Gastrocnemius medialis (tissue), 4 donors: ENCODE data around the gene CALN1. TPM values are rescaled to one million over a fixed set of nuclear protein-coding genes. Genes with fewer than 3 reads are reported as not detected.

Experiments
- ATAC-seq, 2 donors: fragments of 150-250 bp; one replicate each; pipeline ENCODE4 v1.9.1; 2016
- DNase-seq, 2 donors: peaks; one replicate each; pipeline ENCODE4 v3.0.0-alpha.2; 2019
- H3K27ac ChIP-seq, 4 donors: fragments of 200-600 bp; sonication (generic); 1 replicate in 1 of 4; 2 replicates in 3 of 4; pipeline ENCODE4 v1.5.1; 2016 to 2018; ENCODE audit warnings: mild to moderate bottlenecking in 2 of 4, moderate library complexity in 1 of 4
- H3K27me3 ChIP-seq, 3 donors: fragments of 200-600 bp; sonication (generic) in 2 of 3; 1 replicate in 1 of 3; 2 replicates in 2 of 3; pipeline versions ENCODE4 v1.5.1 to v1.6.0; 2016 to 2019; ENCODE audit warnings: mild to moderate bottlenecking in 1 of 3, moderate library complexity in 1 of 3
- H3K36me3 ChIP-seq, 2 donors: fragments of 200-600 bp; sonication (generic) in 1 of 2; one replicate each; pipeline ENCODE4 v1.5.1; 2017 to 2018
- H3K4me1 ChIP-seq, 2 donors: fragments of 200-600 bp; sonication (generic) in 1 of 2; one replicate each; pipeline ENCODE4 v1.5.1; 2016 to 2017; ENCODE audit warnings: mild to moderate bottlenecking in 2 of 2
- H3K4me3 ChIP-seq, 4 donors: fragments of 200-600 bp; sonication (generic) in 3 of 4; 1 replicate in 1 of 4; 2 replicates in 3 of 4; pipeline ENCODE4 v1.5.1; 2016 to 2019; ENCODE audit warnings: mild to moderate bottlenecking in 2 of 4
- H3K9me3 ChIP-seq, 3 donors: fragments of 200-600 bp; sonication (generic) in 2 of 3; 1 replicate in 1 of 3; 2 replicates in 2 of 3; pipeline ENCODE4 v1.5.1; 2016 to 2019
- POLR2A ChIP-seq, 2 donors: fragments of 450-650 bp; IDR thresholded peaks; one replicate each; pipeline ENCODE4 v1.6.1; 2017; ENCODE audit warnings: antibody characterized with exemption in 2 of 2, mild to moderate bottlenecking in 2 of 2, moderate library complexity in 2 of 2
- in situ Hi-C, 4 donors: fragments of 200-750 bp; cut with MboI; loops; one replicate each; pipeline versions ENCODE4 v1.15.0 to v1.8.0; 2017; ENCODE audit warnings: low sequenced_read_pairs in 4 of 4
- intact Hi-C: fragments of 100-400 bp; cut with DNase I; formaldehyde crosslinking; loops from one replicate; pipeline ENCODE4 v1.15.1; 2023; ENCODE audit warnings: low total_unique reads
- total RNA-seq, 4 donors: library from RNA; depleted of rRNA; stranded (reverse); fragments of >200 nt; gene quantifications; one replicate each; pipeline versions ENCODE4 v1.1.0 to v1.2.3, GENCODE V29; 2016
- TF ChIP-seq, protein P1 (sequence below), 5 experiments: fragments of 450-650 bp in 3 of 5; fragments of 200-600 bp in 2 of 5; sonication (generic) in 2 of 5; IDR thresholded peaks in 4 of 5; conservative IDR thresholded peaks in 1 of 5; 1 replicate in 4 of 5; 2 replicates in 1 of 5; pipeline ENCODE4 v1.5.1; 2016 to 2019; ENCODE audit warnings: antibody characterized with exemption in 5 of 5, mild to moderate bottlenecking in 3 of 5, moderate library complexity in 3 of 5

CALN1 gene
- total RNA-seq, 4 donors from 2014 or later = not detected

DNA sequence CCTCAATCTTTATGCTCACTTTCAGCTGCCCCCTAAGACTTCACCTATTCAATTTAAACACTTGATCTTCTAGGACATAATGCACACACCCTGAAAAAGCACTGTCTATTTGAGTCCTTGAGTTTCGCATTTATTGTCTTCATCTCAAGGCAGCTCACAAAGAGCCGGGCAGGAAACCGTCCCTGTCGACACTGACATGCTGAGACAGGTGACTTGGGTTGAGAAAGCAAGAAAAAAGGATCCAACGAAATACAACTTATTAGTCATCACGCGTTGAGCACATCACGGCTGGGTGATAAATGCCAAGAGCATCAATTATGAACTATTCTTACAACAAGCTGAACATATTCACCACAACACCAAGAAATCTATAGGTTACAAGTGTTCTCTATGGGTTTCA is 91.1 kb downstream of the CALN1 start:
- H3K36me3 ChIP-seq = no peaks in the 10 kb centered on the region
- H3K9me3 ChIP-seq = no peaks in the 10 kb centered on the region
- no peak for TF ChIP-seq POLR2A (IDR thresholded peaks at IDR 0.05)
- TF ChIP-seq, protein P1, sequence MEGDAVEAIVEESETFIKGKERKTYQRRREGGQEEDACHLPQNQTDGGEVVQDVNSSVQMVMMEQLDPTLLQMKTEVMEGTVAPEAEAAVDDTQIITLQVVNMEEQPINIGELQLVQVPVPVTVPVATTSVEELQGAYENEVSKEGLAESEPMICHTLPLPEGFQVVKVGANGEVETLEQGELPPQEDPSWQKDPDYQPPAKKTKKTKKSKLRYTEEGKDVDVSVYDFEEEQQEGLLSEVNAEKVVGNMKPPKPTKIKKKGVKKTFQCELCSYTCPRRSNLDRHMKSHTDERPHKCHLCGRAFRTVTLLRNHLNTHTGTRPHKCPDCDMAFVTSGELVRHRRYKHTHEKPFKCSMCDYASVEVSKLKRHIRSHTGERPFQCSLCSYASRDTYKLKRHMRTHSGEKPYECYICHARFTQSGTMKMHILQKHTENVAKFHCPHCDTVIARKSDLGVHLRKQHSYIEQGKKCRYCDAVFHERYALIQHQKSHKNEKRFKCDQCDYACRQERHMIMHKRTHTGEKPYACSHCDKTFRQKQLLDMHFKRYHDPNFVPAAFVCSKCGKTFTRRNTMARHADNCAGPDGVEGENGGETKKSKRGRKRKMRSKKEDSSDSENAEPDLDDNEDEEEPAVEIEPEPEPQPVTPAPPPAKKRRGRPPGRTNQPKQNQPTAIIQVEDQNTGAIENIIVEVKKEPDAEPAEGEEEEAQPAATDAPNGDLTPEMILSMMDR (IDR thresholded peaks at IDR 0.05 in 4 of 5, conservative IDR thresholded peaks at IDR 0.05 in 1 of 5) = no peak
- H3K27me3 ChIP-seq = no peaks in the 10 kb centered on the region
- no peak overlapping the region for H3K27ac ChIP-seq
- no peaks in the 10 kb centered on the region for H3K4me1 ChIP-seq
- intact Hi-C loops = no loop called here
- H3K4me3 ChIP-seq = no peak overlapping the region
- in situ Hi-C loops = no loop called here
- ATAC-seq (no peak), DNase-seq (no peak)

DNA sequence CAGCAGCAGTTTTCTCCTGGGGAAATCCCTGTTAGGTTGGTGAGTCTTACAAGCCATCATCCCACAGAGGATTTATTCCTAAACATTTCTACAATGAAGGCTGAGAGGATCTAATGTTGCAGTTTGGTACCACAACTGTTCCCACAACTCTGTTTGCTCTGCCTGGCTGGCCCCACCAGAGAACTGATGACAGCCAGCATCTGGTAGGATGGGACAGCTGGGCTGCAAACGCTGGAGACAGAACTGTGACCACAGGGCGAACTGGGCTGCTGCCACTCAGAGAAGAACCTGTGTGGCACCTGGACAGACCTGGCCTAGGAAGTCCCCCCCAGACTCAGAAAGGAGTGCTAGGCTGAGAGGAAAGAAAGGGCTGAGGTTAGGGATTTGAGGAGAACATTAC is 94.8 kb downstream of the CALN1 start:
- intact Hi-C loops = no loop called here

DNA sequence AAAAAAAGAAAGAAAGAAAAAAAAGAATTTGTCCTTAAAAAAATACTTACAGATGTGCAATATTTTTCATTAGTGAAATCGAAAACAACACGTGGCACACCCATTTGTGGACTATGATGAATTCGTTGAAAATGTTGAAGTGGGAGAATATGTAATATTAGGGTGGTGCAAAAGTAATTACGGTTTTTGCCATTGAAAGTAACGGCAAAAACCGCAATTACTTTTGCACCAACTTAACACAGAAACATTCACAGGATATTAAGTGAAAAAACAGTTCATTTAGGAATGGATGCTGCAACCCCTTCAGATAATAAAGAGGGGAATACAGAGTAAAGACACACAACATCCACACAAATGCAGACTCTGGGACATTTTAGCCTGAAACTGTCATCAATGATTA is 96.0 kb downstream of the CALN1 start:
- Histone ChIP-seq H3K27me3 (no peaks in the 10 kb centered on the region), H3K9me3 (no peaks in the 10 kb centered on the region), H3K4me1 (no peaks in the 10 kb centered on the region), H3K27ac (no peak overlapping the region), H3K36me3 (no peaks in the 10 kb centered on the region), H3K4me3 (no peak overlapping the region)
- intact Hi-C loops = no loop called here
- TF ChIP-seq, protein P1 (IDR thresholded peaks at IDR 0.05 in 4 of 5, conservative IDR thresholded peaks at IDR 0.05 in 1 of 5) = no peak
- no peak for TF ChIP-seq POLR2A (IDR thresholded peaks at IDR 0.05)
- DNase-seq (no peak), ATAC-seq (no peak)
- in situ Hi-C loops = no loop called here

More for the DNA sequence above, 94.8 kb downstream of the CALN1 start:
- no peak for ATAC-seq
- no peak for DNase-seq
- no peaks in the 10 kb centered on the region for H3K4me1 ChIP-seq
- H3K27me3 ChIP-seq = no peaks in the 10 kb centered on the region
- TF ChIP-seq POLR2A (IDR thresholded peaks at IDR 0.05) = no peak
- H3K27ac ChIP-seq = no peak overlapping the region
- in situ Hi-C loops = no loop called here
- no peaks in the 10 kb centered on the region for H3K36me3 ChIP-seq
- no peak overlapping the region for H3K4me3 ChIP-seq
- H3K9me3 ChIP-seq = no peaks in the 10 kb centered on the region

DNA sequence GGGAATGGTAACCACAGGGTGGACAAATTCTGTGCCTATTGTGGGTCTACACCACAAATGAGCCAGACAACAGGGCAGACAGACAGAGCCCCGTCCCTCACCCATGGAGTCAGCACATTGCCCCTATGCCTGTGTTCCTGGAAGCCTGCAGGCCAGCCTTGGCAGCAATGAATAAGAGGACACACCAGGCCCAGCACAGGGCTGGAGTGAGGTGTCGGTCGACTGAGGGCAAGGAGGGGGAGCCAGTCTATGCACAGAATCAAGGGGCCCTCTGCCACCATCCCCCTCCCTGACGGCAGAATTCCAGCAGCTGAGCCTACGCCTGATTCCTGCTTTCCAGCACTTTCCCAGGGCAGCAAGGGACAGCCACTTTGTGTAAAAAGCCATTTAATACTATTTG is 98.2 kb downstream of the CALN1 start:
- in situ Hi-C loops = no loop called here
- ATAC-seq = no peak
- Histone ChIP-seq H3K9me3 (no peaks in the 10 kb centered on the region), H3K4me3 (no peak overlapping the region), H3K27me3 (no peaks in the 10 kb centered on the region), H3K27ac (no peak overlapping the region), H3K36me3 (no peaks in the 10 kb centered on the region), H3K4me1 (no peaks in the 10 kb centered on the region)
- no peak for TF ChIP-seq POLR2A (IDR thresholded peaks at IDR 0.05)
- TF ChIP-seq, protein P1 (IDR thresholded peaks at IDR 0.05 in 4 of 5, conservative IDR thresholded peaks at IDR 0.05 in 1 of 5) = no peak
- intact Hi-C loops = no loop called here
- no peak for DNase-seq

DNA sequence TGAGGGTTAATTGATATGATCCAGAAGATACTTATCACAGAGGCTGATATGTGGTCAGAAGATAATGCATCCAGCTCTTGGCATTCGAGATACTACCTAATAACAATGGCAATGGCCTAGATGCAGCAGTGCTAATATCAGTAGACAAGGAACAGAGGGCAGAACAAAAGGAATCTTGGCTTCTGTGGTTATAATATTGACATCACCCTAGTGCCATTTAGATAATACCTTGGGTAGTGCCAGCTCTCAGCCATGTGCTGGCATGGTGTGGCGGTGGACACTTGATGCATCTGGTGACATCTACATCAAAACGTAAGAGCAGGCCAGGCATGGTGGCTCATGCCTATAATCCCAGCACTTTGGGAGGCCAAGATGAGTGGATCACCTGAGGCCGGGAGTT is 101.8 kb downstream of the CALN1 start:
- TF ChIP-seq POLR2A (IDR thresholded peaks at IDR 0.05) = no peak
- TF ChIP-seq, protein P1 (IDR thresholded peaks at IDR 0.05 in 4 of 5, conservative IDR thresholded peaks at IDR 0.05 in 1 of 5) = no peak
- in situ Hi-C loops = no loop called here

More for the DNA sequence above, 101.8 kb downstream of the CALN1 start:
- DNase-seq = no peak
- no peak for ATAC-seq
- Histone ChIP-seq H3K27ac (no peak overlapping the region), H3K36me3 (no peaks in the 10 kb centered on the region), H3K9me3 (no peaks in the 10 kb centered on the region), H3K4me3 (no peak overlapping the region), H3K27me3 (no peaks in the 10 kb centered on the region), H3K4me1 (no peaks in the 10 kb centered on the region)
- intact Hi-C loops = no loop called here
